Limb (tissue), 2 donors: ENCODE results near the gene PRRX1.

ENCODE experiments used
- DNase-seq, 2 donors: peaks; one replicate each; pipeline ENCODE4 v3.0.0-alpha.2; 2016; ENCODE audit errors: extremely low spot score in 2 of 2

Gene PRRX1

GRCh38 chr1:170720661-170721060 lies 56.7 kb downstream of the PRRX1 start:
- DNase-seq, result no peak

GRCh38 chr1:170721621-170722020 lies 57.7 kb downstream of the PRRX1 start:
- no peak for DNase-seq

DNA sequence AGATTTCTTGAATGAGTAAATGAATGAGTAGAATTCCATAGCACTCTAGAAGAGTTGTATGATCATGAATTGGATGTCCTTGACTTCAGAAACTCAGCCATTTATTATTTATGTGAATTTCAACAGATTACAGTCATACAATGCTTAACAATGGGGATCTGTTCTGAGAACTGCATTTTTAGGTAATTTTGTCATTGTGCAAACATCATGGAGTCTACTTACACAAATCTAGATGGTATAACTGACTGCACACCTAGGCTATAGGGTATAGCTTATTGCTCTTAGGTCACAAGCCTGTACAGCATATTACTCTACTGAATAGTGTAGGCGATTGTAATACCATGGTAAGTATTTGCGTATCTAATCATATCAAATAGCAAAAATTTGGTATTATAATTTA lies 59.6 kb downstream of the PRRX1 start:
- no peak for DNase-seq

GRCh38 chr1:170725326-170725725 lies 61.4 kb downstream of the PRRX1 start:
- DNase-seq, result no peak

GRCh38 chr1:170727963-170728362 lies 64.0 kb downstream of the PRRX1 start:
- peak in 1 of 2 donors; percentile 40 for DNase-seq

- no peak for DNase-seq
Observed at GRCh38 chr1:170729225-170730002, 65.5 kb downstream of the PRRX1 start.

- DNase-seq, result no peak
Observed at GRCh38 chr1:170730014-170730413, 66.1 kb downstream of the PRRX1 start.

DNA sequence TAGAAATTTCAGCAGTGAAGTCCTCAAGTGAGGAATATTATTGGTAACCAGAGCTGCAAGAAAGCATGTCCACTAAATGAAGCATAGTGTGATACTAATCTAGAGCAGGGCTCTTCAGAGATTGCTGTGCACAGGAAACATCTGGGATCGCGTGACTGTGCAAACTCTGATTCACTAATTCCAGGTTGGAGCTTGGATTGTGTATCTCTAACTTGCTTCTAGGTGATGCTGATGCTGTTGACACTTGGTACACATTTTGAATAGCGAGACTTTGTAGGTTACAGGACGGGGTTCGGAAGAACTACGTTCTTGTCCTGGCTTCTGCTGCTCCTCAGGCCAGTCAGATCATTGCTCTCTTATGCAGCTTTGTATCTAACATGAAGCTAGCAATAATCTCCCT lies 66.5 kb downstream of the PRRX1 start:
- no peak for DNase-seq

GRCh38 chr1:170731566-170732251 lies 67.8 kb downstream of the PRRX1 start:
- DNase-seq, result no peak

DNA sequence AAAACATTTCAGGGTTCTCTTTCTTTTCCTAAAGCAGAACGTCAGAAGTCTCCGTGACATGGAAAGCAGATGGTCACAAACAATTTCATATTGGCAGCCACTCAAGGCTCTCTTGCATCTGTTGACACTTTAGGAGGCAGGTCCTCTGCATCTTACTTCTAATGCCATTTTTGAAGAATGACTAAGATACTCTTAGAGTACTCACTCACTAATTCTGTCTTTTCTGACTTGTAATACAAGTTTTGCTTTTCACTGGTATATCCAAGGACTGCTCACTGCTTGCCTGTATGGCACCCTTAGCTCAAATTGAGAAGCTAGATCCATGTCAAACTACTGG lies 68.3 kb downstream of the PRRX1 start:
- peak in 1 of 2 donors; percentile 67 for DNase-seq

- no peak for DNase-seq
Observed at GRCh38 chr1:170734412-170735175, 70.7 kb downstream of the PRRX1 start.

GRCh38 chr1:170735366-170736263 lies 71.7 kb downstream of the PRRX1 start:
- DNase-seq, result no peak

GRCh38 chr1:170739803-170740202 lies 75.9 kb downstream of the PRRX1 start:
- DNase-seq, result no peak

- no peak for DNase-seq
Observed at GRCh38 chr1:170741678-170742077, 77.7 kb downstream of the PRRX1 start.

DNA sequence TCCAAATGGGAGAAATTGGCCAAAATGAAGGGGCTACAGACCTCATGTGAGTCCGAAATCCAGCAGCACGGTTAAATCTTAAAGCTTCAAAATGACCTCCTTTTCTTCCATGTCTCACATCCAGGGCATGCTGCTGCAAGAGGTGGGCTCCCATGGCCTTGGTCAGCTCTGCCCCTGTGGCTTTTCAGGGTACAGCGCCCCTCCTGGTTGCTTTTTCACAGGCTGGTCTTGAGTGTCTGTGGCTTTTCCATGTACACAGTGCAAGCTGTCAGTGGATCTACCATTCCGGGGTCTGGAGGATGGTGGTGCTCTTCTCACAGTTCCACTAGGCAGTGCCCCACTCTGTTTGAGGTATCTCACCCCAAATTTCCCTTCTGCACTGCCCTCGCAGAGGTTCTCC lies 78.7 kb downstream of the PRRX1 start:
- no peak for DNase-seq

- DNase-seq, result no peak
Observed at GRCh38 chr1:170743083-170743482, 79.2 kb downstream of the PRRX1 start.

- no peak for DNase-seq
Observed at GRCh38 chr1:170749549-170749948, 85.6 kb downstream of the PRRX1 start.

DNA sequence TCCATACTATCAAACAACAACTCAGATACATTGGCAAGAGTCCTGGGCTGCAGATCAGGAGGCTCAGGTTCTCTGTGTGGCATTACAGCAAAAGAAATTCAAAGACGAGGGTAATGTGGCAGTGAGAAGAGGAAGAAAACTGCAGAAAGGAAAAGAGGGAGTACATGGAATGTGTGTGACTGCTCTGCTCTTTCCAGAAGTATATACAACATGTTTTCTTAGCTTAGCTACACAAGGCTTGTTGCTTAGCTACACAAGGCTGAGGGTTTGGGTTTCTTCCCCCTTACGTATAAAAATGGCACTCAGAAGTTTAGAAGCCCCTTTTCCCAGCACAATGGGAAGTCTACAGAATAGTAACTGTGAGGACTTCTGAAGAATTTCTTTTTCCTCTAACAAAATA lies 86.0 kb downstream of the PRRX1 start:
- DNase-seq, result no peak

GRCh38 chr1:170755795-170756194 lies 91.9 kb downstream of the PRRX1 start:
- DNase-seq, result no peak

- no peak for DNase-seq
Observed at GRCh38 chr1:170758992-170759391, 95.1 kb downstream of the PRRX1 start.

DNA sequence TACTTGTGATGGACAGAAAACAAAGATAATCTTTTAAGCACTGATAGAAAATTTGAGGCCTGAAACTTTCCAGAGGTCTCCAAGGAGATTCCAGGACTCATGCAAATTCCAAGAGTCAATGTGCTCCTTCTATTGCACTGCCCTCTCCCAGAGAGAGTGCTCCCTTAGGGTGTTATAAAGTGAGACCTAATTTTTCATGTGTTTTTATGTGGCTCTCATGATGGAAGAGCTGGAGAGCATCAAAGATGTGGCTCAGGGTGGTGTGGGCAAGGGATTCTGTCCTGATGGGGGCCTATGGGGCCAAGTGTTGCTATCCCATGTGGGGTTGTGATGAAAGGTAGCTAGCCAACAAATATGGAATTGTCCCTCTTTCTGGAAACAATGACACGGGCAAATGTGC lies 101.3 kb downstream of the PRRX1 start:
- DNase-seq, result no peak
